ENCODE data around the gene MFSD12. TPM values are rescaled to one million over a fixed set of nuclear protein-coding genes. Genes with fewer than 3 reads are reported as not detected.

The MFSD12 gene
- total RNA-seq, 1 experiment from 2014 or later: 34.5 TPM

DNA sequence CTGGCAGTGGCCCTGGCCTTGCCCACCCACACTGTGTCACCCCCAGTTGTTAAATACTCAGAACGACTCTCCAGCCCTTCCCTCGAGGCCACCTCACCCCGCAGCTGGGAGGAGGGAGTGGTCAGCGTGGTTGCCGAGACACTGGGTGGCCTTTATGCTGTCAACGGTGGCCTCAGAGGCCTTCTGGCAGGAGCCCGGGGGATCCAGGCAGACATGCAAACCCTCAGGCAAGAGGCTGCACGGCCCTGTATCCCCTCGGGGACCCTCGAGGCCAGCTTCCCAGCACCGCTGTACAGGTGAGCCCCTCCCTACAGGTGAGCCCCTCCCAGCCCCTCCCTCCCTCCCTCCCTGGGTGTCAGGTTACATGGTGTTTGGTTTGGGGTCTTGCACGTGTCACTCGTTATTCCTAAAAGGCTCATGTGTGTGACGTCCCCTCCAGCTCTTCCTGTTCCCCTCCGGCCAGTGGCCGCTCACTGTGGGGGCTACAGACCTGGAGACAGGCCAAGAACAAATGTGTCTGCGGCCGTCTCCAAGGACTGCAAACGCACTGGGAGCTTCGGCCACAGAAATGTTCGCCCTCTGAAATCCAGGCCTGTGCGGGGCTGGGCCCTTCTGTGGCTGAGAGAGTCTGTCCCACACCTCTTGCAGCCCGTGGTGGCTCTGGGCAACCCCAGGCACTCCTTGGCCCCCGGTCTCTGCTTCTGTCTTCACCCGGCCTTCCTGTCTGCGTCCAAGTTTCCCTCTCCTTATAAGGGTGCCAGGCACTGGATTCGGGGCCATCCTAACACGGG, 18.2 kb downstream of the MFSD12 start, which contains the start of gene TEKTIP1:
Gene TEKTIP1 (plus strand): TSS at position 210 of the 791 bp plus-strand sequence. CDS start 4 bp downstream, at position 214.
- DNase-seq: no peak
- H3K9ac ChIP-seq (ENCODE audit: low read length): no peak within 1 kb of the TSS
- no peak within 1 kb of the TSS for H3K4me2 ChIP-seq (ENCODE audit: low read depth, low read length, poor library complexity, severe bottlenecking)

DNA sequence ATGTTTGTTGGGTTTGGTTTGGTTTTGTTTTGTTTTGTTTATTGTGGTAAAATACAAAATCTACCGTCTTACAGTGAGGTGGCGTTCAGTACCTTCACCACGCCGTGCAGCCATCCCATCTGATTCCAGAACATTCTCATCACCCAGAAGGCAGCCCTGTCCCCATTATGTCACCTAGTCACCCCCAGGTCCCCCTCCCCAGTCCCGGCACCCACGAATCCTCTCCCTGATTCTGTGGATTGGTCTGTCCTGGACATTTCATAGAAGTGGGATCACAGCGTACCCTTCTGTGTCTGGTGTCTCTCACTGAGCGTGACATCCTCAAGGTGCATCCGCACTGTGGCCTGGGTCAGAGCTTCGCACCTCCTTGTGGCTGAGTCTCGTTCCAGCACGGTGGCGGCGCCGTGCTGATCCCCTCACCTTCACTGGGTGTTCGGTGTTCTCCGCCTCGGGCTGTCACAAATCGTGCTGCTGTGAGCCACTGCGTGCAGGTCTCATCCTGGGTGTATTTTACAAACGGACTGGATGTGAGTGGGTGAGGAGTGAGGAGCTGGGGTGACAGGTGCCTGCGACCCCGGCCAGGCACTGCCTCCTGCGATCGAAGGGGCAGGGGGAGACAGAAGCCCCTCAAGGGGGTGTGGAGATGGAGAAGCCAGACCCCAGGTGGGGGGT, 19.0 kb downstream of the MFSD12 start:
- Histone ChIP-seq H2AFZ (ENCODE audit: low read length) (no peak overlapping the region), H3K27ac (ENCODE audit: low read length) (no peak overlapping the region), H3K4me2 (ENCODE audit: low read depth, low read length, poor library complexity, severe bottlenecking) (no peak overlapping the region), H3K9me3 (ENCODE audit: low read length) (no peaks in the 10 kb centered on the region), H3K4me1 (ENCODE audit: low read length) (no peaks in the 10 kb centered on the region), H3K36me3 (ENCODE audit: insufficient read depth, low read length) (peaks cover 4% of the 10 kb centered on the region; the same call in 1 of the 2 replicates), H3K79me2 (ENCODE audit: low read length) (no peaks in the 10 kb centered on the region), H3K27me3 (ENCODE audit: low read length) (no peaks in the 10 kb centered on the region), H3K9ac (ENCODE audit: low read length) (no peak overlapping the region), H3K4me3 (ENCODE audit: low read length) (no peak overlapping the region), H4K20me1 (ENCODE audit: insufficient read depth, low read depth, low read length) (no peaks in the 10 kb centered on the region; the same call in 1 of the 2 replicates), H3K9me2 (replicated peaks; ENCODE audit: insufficient read depth, low read length) (no peaks in the 10 kb centered on the region)
- DNase-seq: no peak

More for the DNA sequence above, 18.2 kb downstream of the MFSD12 start, which contains the start of gene TEKTIP1:
- no peak within 1 kb of the TSS for H3K4me3 ChIP-seq (ENCODE audit: low read length)
- H3K4me1 ChIP-seq (ENCODE audit: low read length): no peaks in the 10 kb centered on the region
- H3K36me3 ChIP-seq (ENCODE audit: insufficient read depth, low read length): peaks cover 4% of the 10 kb centered on the region; the same call in 1 of the 2 replicates
- H4K20me1 ChIP-seq (ENCODE audit: insufficient read depth, low read depth, low read length): no peaks in the 10 kb centered on the region; the same call in 1 of the 2 replicates
- no peaks in the 10 kb centered on the region for H3K9me3 ChIP-seq (ENCODE audit: low read length)
- H3K27ac ChIP-seq (ENCODE audit: low read length): no peak within 1 kb of the TSS
- H3K9me2 ChIP-seq (replicated peaks; ENCODE audit: insufficient read depth, low read length): no peaks in the 10 kb centered on the region
- H3K79me2 ChIP-seq (ENCODE audit: low read length): no peaks in the 10 kb centered on the region
- no peaks in the 10 kb centered on the region for H3K27me3 ChIP-seq (ENCODE audit: low read length)
- H2AFZ ChIP-seq (ENCODE audit: low read length): no peak within 1 kb of the TSS

GRCh38 chr19:3537438-3538240, 19.7 kb downstream of the MFSD12 start:
- peak; percentile 49 for DNase-seq

GRCh38 chr19:3537101-3537437, 20.3 kb downstream of the MFSD12 start:
- no peaks in the 10 kb centered on the region for H3K9me3 ChIP-seq (ENCODE audit: low read length)
- H4K20me1 ChIP-seq (ENCODE audit: insufficient read depth, low read depth, low read length): no peaks in the 10 kb centered on the region; the same call in 1 of the 2 replicates
- no peak for DNase-seq
- H3K4me3 ChIP-seq (ENCODE audit: low read length): no peak overlapping the region
- H3K9me2 ChIP-seq (replicated peaks; ENCODE audit: insufficient read depth, low read length): no peaks in the 10 kb centered on the region
- H3K4me2 ChIP-seq (ENCODE audit: low read depth, low read length, poor library complexity, severe bottlenecking): no peak overlapping the region
- H3K27ac ChIP-seq (ENCODE audit: low read length): no peak overlapping the region
- no peaks in the 10 kb centered on the region for H3K27me3 ChIP-seq (ENCODE audit: low read length)
- H3K36me3 ChIP-seq (ENCODE audit: insufficient read depth, low read length): peaks cover 4% of the 10 kb centered on the region; the same call in 1 of the 2 replicates
- no peaks in the 10 kb centered on the region for H3K79me2 ChIP-seq (ENCODE audit: low read length)
- H3K4me1 ChIP-seq (ENCODE audit: low read length): no peaks in the 10 kb centered on the region
- no peak overlapping the region for H2AFZ ChIP-seq (ENCODE audit: low read length)
- no peak overlapping the region for H3K9ac ChIP-seq (ENCODE audit: low read length)

More at GRCh38 chr19:3537438-3538240, 19.7 kb downstream of the MFSD12 start:
- no peak overlapping the region for H3K4me2 ChIP-seq (ENCODE audit: low read depth, low read length, poor library complexity, severe bottlenecking)
- no peak overlapping the region for H2AFZ ChIP-seq (ENCODE audit: low read length)
- H3K9me2 ChIP-seq (replicated peaks; ENCODE audit: insufficient read depth, low read length): no peaks in the 10 kb centered on the region
- no peaks in the 10 kb centered on the region for H3K4me1 ChIP-seq (ENCODE audit: low read length)
- H3K36me3 ChIP-seq (ENCODE audit: insufficient read depth, low read length): peaks cover 4% of the 10 kb centered on the region; the same call in 1 of the 2 replicates
- no peaks in the 10 kb centered on the region for H3K79me2 ChIP-seq (ENCODE audit: low read length)
- no peak overlapping the region for H3K4me3 ChIP-seq (ENCODE audit: low read length)
- H3K27me3 ChIP-seq (ENCODE audit: low read length): no peaks in the 10 kb centered on the region
- no peak overlapping the region for H3K27ac ChIP-seq (ENCODE audit: low read length)
- no peaks in the 10 kb centered on the region; the same call in 1 of the 2 replicates for H4K20me1 ChIP-seq (ENCODE audit: insufficient read depth, low read depth, low read length)
- H3K9ac ChIP-seq (ENCODE audit: low read length): no peak overlapping the region
- no peaks in the 10 kb centered on the region for H3K9me3 ChIP-seq (ENCODE audit: low read length)

DNA sequence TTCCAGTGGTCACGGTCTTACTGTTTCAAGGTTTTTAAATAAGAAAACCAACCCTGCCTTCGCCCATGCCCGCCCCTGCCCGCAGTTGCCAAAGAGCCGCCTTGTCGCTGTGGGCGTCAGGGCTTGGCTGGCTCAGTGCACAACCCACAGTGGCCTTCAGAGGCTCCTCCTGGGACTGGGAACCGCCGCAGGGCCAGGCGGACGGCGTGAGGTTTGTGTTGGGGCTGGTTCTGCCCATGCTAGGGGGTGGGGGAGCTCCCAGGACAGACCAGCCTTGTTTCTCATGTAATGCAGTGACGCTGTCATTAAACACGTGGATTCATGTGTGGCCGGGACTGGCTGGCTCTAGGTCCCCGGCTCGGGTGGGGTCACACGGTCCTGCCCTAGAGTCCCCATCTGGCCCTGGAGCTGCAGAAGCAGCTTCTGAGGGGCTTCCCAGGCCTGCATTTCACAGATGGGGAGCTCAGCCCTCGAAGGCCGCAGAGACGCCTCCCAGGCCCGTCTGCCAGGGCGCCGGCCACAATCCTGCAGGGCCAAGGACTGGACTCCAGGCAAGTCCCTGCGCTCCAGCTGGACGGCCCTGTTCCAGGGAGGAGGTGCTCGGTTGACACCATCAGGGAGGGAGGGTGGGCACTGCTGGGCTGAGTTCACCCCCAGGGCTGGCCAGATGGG, 20.8 kb downstream of the MFSD12 start:
- no peaks in the 10 kb centered on the region for H3K4me1 ChIP-seq (ENCODE audit: low read length)
- H3K9me2 ChIP-seq (replicated peaks; ENCODE audit: insufficient read depth, low read length): no peaks in the 10 kb centered on the region
- DNase-seq: no peak
- no peak overlapping the region for H3K9ac ChIP-seq (ENCODE audit: low read length)
- no peak overlapping the region for H3K4me2 ChIP-seq (ENCODE audit: low read depth, low read length, poor library complexity, severe bottlenecking)
- H3K9me3 ChIP-seq (ENCODE audit: low read length): no peaks in the 10 kb centered on the region
- no peak overlapping the region for H2AFZ ChIP-seq (ENCODE audit: low read length)
- H3K79me2 ChIP-seq (ENCODE audit: low read length): no peaks in the 10 kb centered on the region
- H4K20me1 ChIP-seq (ENCODE audit: insufficient read depth, low read depth, low read length): no peaks in the 10 kb centered on the region; the same call in 1 of the 2 replicates
- H3K36me3 ChIP-seq (ENCODE audit: insufficient read depth, low read length): peaks cover 4% of the 10 kb centered on the region; the same call in 1 of the 2 replicates
- no peak overlapping the region for H3K4me3 ChIP-seq (ENCODE audit: low read length)
- no peaks in the 10 kb centered on the region for H3K27me3 ChIP-seq (ENCODE audit: low read length)
- no peak overlapping the region for H3K27ac ChIP-seq (ENCODE audit: low read length)

- Histone ChIP-seq H3K9me2 (replicated peaks; ENCODE audit: insufficient read depth, low read length) (no peaks in the 10 kb centered on the region), H3K27me3 (ENCODE audit: low read length) (no peaks in the 10 kb centered on the region), H3K4me3 (ENCODE audit: low read length) (no peak overlapping the region), H3K4me2 (ENCODE audit: low read depth, low read length, poor library complexity, severe bottlenecking) (no peak overlapping the region), H3K79me2 (ENCODE audit: low read length) (no peaks in the 10 kb centered on the region), H4K20me1 (ENCODE audit: insufficient read depth, low read depth, low read length) (no peaks in the 10 kb centered on the region; the same call in 1 of the 2 replicates), H3K9ac (ENCODE audit: low read length) (no peak overlapping the region), H3K4me1 (ENCODE audit: low read length) (no peaks in the 10 kb centered on the region), H3K36me3 (ENCODE audit: insufficient read depth, low read length) (peaks cover 4% of the 10 kb centered on the region; the same call in 1 of the 2 replicates), H3K27ac (ENCODE audit: low read length) (no peak overlapping the region), H2AFZ (ENCODE audit: low read length) (no peak overlapping the region), H3K9me3 (ENCODE audit: low read length) (no peaks in the 10 kb centered on the region)
- no peak for DNase-seq
Measured at GRCh38 chr19:3535981-3536380, 21.4 kb downstream of the MFSD12 start.

DNA sequence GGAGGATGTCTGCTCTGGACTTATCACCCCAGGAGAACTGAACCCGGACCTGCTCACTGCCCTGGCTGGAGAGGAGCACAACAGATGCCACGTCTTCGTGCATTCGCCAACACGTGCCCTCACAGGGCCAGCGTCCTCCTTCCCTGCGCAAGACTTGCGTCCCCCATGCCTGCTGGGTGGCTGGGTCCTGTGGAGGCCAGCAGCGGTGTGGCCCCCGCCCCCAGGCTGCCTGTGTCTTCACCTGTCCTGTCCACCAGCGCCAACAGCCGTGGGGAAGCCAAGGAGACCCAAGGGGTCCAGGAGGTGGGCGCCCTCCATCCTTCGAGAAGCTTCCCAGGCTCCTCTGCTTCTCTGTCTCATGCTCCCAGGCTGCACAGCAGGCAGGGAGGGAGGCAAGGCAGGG, 21.8 kb downstream of the MFSD12 start:
- Histone ChIP-seq H3K4me3 (ENCODE audit: low read length) (no peak overlapping the region), H3K9me3 (ENCODE audit: low read length) (no peaks in the 10 kb centered on the region), H3K9ac (ENCODE audit: low read length) (no peak overlapping the region), H3K4me1 (ENCODE audit: low read length) (no peaks in the 10 kb centered on the region), H3K9me2 (replicated peaks; ENCODE audit: insufficient read depth, low read length) (no peaks in the 10 kb centered on the region), H3K4me2 (ENCODE audit: low read depth, low read length, poor library complexity, severe bottlenecking) (no peak overlapping the region), H4K20me1 (ENCODE audit: insufficient read depth, low read depth, low read length) (no peaks in the 10 kb centered on the region; the same call in 1 of the 2 replicates), H3K79me2 (ENCODE audit: low read length) (no peaks in the 10 kb centered on the region), H3K27ac (ENCODE audit: low read length) (no peak overlapping the region), H3K27me3 (ENCODE audit: low read length) (no peaks in the 10 kb centered on the region), H2AFZ (ENCODE audit: low read length) (no peak overlapping the region), H3K36me3 (ENCODE audit: insufficient read depth, low read length) (peaks cover 4% of the 10 kb centered on the region; the same call in 1 of the 2 replicates)
- DNase-seq: no peak

Measured in Karpas-422 (cell line).